ENCODE results near the gene CFAP410.
"Not testable (repeated sequence)": the region's sequence is repeated elsewhere in the genome, so short reads cannot be mapped to it uniquely, and the experiment has no call there.

CFAP410 gene

DNA sequence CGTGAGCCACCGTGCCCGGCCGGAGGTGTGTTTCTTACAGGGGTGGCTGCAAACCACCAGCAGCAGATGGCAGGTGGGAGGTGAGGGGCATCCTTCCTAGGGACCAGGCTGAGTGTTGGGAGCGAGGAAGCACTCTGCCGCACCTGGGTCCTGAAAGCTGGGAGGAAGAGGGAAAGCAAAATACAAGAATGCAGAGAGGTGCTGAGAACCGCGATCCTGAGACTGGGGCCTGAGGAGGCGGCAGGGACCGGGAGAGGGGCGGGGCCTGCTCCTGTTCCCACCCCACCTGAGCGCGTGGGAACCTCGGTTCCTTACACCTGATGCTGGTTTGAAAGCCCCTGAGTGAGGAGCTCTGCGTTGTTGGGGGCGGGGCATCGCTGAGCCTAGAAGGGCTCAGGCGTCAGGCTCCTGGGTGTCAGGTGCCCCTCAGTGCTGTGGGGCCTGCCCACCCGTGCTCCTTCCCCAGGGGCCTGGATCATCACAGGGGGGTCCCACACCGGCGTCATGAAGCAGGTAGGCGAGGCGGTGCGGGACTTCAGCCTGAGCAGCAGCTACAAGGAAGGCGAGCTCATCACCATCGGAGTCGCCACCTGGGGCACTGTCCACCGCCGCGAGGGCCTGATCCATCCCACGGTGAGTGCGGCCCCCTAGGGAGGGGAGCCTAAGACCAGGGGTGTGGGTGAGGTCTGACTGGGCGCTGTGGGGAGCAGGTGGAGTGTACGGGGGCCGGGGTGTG, 29.7 kb upstream of the CFAP410 start:
- no peak for DNase-seq

- DNase-seq, result no peak
Observed at GRCh38 chr21:44366586-44367211, 27.5 kb upstream of the CFAP410 start.

- DNase-seq, result no peak
Observed at GRCh38 chr21:44365967-44366585, 26.9 kb upstream of the CFAP410 start.

GRCh38 chr21:44365251-44365966, 26.2 kb upstream of the CFAP410 start:
- no peak for DNase-seq

DNA sequence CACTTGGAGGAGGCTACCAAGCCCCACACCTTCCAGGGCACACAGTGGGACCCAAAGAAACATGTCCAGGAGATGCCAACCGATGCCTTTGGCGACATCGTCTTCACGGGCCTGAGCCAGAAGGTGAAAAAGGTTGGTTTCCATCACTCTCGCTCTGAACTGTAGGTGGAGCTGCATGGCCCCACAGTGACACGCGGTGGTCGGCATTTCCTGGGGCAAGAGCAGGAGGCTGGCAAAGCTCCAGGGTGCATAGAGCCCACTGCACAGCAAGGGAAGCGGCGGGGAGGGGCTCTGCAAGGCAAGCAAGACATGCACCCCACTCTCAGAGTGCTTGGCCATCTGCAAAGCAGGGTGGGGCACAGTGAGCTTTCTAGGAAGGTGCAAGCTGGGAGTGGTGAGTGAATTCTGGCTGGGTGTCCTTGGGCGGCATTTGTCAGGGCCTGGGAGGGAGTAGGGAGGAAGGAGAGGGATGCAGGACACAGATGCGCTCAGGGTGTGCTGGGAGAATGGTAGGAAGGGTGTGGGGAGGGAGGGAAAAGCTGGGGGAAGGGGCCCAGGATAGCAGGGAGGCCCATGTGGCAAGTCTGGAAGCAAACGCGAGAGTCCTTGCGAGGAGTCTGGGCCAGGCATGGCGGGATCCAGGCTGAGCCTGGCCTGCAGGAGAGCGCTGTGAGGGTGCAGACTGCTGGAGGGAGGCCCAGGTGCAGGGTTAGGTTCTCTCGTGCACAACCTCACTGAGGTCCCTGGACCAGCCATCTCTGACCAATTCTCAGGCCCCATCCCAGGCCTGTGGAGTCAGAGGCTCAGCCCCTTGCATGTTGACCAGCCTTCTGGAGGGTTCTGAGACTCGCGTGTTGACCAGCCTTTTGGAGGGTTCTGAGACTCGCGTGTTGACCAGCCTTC, 25.2 kb upstream of the CFAP410 start:
- no peak for DNase-seq

- DNase-seq, result no peak
Observed at GRCh38 chr21:44363278-44363677, 24.1 kb upstream of the CFAP410 start.

GRCh38 chr21:44361903-44362302, 22.7 kb upstream of the CFAP410 start:
- not testable (repeated sequence) for DNase-seq

- no peak for DNase-seq
Observed at GRCh38 chr21:44360159-44360558, 21.0 kb upstream of the CFAP410 start.

GRCh38 chr21:44359396-44359795, 20.2 kb upstream of the CFAP410 start:
- DNase-seq, result no peak

DNA sequence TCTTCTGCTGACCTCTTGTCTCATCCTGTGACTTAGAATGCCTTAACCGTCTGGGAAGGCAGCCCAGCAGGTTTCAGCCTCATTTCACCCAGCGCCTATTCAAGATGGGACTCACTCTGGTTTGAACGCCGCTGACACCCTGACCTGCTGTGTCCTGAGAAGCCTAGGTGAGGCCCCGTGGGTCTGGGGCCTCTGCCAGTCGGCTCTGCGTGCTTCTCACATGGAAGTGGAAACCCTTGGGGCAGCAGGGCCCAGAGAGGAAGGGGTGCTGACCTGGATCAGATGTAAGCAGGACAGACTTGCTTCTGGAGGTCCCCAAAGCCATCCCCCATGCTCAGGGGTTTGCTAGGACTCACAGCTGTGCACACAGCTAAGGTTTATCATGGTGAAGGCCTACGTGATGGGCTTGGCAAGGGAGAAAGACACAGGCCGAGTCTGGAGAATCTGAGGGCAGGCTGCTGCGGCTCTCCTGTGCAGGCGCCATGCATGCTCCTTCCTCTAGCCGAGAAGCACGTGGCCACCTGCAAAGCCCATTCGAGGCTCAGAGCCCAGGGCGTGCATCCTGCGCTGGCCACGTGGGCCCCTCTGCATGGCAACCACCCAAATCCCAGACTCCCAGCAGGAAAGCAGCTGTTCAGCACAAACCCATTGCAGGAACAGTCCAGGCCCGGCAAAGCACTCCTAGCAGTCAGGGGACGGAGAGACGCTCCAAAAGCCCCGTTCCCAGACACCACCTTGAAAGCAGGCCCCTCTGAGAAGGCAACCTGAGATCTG, 18.1 kb upstream of the CFAP410 start:
- DNase-seq, result no peak

DNA sequence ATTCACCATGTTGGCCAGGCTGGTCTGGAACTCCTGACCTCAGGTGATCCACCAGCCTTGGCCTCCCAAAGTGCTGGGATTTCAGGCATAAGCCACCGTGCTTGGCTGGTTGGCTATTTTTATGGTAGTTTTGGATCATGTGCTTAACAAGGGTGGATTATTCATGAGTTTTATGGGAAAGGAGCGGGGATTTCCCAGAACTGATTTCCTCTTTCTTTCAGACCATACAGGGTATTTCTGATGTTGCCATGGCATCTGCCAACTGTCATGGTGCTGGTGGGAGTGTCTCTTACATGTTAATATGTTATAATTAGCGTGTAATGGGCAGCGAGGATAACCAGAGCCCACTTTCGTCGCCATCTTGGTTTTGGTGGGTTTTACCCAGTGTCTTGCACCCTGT, 17.4 kb upstream of the CFAP410 start:
- no peak for DNase-seq

DNA sequence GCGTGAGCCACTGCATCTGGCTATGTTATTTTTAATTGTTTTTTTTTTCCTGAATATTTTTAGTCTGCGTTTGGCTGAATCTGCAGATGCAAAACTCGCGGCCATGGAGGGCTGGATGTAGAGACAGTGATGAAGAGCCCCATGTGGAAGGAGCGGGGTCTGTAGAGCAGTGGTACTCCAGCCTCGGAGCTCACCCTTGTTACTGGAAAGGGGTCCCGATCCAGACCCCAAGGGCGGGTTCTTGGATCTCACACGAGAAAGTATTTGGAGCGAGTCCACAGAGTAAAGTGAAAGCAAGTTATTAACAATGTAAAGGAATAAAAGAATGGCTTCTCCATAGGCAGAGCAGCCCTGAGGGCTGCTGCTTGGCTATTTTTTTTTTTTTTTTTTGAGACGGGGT, 17.0 kb upstream of the CFAP410 start:
- no peak for DNase-seq

GRCh38 chr21:44354775-44355771, 15.9 kb upstream of the CFAP410 start:
- no peak for DNase-seq

GRCh38 chr21:44354001-44354405, 14.8 kb upstream of the CFAP410 start:
- DNase-seq, result no peak

DNA sequence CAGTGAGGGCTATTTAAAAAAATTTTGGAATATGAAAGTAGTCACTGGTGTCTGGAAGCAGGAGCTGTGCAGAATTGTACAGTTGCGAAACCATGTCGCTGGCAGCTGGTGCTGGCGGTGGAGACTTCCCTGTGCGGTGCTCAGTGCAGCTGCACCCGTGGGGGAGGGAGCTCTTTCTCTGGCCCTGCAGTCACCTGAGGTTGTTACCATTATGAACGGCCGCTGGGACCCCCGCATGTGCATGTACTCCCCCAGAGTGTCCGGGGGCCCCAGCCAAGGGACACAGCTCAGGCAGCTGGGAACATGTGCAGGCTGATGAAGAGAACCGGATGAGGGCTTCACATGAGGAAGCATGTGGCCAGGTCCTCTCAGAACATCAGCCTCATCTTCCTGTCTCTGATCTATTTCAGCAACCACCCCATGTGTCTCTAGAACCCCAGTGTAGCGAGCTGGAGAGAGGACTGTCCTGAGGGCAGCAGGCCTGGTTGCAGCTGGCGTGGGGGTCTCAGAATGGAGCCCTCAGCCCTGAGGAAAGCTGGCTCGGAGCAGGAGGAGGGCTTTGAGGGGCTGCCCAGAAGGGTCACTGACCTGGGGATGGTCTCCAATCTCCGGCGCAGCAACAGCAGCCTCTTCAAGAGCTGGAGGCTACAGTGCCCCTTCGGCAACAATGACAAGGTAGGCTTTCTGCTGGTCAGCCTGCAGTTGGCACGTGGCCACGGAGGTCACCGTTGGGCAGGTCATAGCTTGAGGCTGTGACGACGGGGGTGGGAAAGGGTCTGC, 14.2 kb upstream of the CFAP410 start, which contains the start of gene TRPM2:
TSS of gene TRPM2 (plus strand) at position 431 of the 780 bp plus-strand sequence. CDS start at position 511, 80 bp downstream.
- no peak for DNase-seq

DNA sequence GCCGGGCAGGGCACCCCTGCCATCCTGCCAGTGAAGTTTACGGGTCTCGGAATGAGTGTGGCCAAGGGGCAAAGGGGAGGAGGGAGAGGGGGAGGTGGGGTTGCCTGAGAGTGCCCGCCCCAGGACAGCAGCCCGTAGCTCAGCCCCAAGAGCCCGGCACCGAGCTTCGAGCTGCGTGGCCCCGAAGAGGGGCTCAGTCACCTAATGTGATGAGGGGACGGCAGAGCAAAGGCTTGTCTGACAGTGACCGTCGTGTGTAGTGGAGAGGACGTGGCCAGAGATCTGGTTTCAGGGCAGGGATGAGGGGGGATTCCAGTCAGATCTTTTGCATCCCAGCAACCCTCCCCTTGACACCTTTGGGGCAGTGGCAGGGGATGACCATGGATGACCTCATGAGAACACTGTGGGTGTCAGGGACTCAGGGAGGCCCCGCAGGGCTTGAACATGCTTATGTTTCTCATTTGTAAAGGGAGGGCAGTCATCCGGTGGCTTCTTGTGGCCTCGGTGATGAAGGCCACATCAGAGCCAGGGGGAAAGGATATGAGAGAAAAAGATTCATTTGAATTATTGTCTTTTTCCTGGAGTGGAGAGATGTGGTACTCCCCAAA, 13.2 kb upstream of the CFAP410 start:
- DNase-seq, result no peak

DNA sequence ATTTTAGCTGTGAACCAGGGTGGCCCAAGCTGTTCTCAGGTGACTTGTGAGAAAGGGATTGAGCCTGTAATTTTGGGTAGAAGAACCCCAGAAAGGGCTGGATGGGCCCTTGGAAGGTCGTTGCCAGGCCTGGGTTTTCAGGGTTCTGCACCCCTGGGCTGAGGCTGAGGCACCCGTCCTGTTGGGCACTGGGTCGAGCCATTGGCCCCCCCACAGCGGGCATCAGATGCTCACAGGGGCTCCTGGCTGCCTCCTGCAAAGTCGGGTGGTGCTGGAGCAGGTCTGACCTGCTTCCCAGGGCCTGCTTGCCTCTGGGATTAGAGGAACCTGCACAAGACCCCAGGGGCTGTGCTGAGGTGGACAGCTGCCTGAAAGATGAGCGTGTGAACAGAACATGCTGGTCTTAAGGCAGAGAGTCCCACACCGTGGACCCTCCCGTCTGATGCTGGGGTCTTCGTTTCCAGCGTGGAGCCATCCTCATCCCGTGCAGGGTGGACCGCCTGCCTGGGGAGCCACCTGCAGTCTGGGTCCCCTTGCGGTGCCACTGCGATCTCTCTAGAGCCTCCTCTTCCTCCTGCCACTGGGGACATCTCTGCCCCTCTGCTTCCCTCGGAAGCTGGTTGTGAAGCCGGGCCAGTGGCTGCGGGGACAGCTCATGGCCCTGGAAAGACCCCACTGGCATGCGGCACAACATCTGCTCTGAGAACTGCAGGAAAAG, 12.5 kb upstream of the CFAP410 start:
- no peak for DNase-seq

DNA sequence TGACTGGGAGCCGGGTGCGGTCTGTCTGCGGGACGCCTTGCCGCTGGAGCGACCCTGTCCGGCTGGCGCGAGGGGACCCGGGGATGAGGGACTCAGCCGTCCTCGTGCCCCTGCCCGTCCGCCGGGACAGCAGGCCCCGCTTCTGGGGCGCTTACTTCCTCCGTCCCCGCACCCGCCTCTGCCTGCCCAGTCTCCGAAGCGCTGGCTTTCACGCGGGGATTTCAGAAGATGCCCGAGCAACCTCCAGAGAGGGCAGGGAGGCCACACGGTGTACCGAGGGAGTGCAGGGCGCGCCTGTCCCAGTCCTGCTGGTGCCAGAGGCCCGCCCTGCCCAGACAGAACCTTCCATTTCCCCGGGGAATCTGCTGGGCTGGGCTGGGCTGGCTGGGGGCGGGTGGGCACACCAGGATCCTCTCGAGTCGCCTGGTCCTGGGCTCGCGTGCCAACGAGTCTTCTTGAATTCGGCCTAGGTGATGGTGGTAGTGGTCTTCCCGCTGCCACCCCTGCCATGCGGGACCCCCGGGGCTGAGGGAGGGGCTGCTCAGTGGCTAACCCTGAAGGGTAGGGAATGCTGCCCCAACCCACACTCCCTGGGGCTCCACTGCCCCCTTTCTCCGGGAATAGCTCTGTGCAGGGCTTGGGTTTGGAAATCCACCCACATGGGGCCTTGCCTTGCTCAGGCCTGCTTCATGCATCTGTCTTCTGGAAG, 11.7 kb upstream of the CFAP410 start:
- DNase-seq, result no peak
